ENCODE data around the gene CPXCR1.

Gene CPXCR1

GRCh38 chrX:88789825-88790224 is 42.8 kb downstream of the CPXCR1 start:
- H3K36me3 ChIP-seq (ENCODE audit: low read length) = no peaks in the 10 kb centered on the region
- H3K27ac ChIP-seq (ENCODE audit: low read depth, low read length) = no peak overlapping the region
- no peaks in the 10 kb centered on the region for H3K27me3 ChIP-seq (ENCODE audit: low read length)
- no peaks in the 10 kb centered on the region for H3K9me3 ChIP-seq (ENCODE audit: insufficient read depth, low read length)
- no peak for TF ChIP-seq EZH2phosphoT487 (conservative IDR thresholded peaks at IDR 0.05; ENCODE audit: low read length)
- no peaks in the 10 kb centered on the region for H3F3A ChIP-seq (ENCODE audit: insufficient read depth)
- H3K9me2 ChIP-seq (replicated peaks; ENCODE audit: insufficient read depth, low read length) = no peaks in the 10 kb centered on the region
- H4K20me1 ChIP-seq (ENCODE audit: low read depth, low read length) = no peaks in the 10 kb centered on the region
- H3K4me2 ChIP-seq (ENCODE audit: low read depth, low read length, poor library complexity, severe bottlenecking) = no peak overlapping the region
- H3K79me2 ChIP-seq (ENCODE audit: insufficient read depth, low read length) = no peaks in the 10 kb centered on the region
- H3K9ac ChIP-seq (ENCODE audit: low read length) = no peak overlapping the region
- H3K4me3 ChIP-seq (ENCODE audit: insufficient read depth, low read length, poor library complexity, severe bottlenecking) = no peak overlapping the region
- H2AFZ ChIP-seq (ENCODE audit: low read depth, low read length, severe bottlenecking) = no peak overlapping the region
